Bronchial epithelial cell (primary cell): Measurements from ENCODE around the gene LPAR6. TPM values are rescaled to one million over a fixed set of nuclear protein-coding genes. Genes with fewer than 3 reads are reported as not detected.

Source experiments
- DNase-seq: peaks from one replicate; pipeline ENCODE4 v3.0.0-alpha.2; 2010; ENCODE audit warnings: low read depth
- FAIRE-seq: peaks from 2 replicates; lab custom pipeline; 2011; peaks lifted over from hg19 to GRCh38; lab: Jason Lieb, UNC
- H3K27me3 ChIP-seq: 2 replicates; pipeline ENCODE4 v1.5.1; 2011; ENCODE audit warnings: low read length; ENCODE audit not compliant: control insufficient read depth, insufficient read depth
- H3K36me3 ChIP-seq: 2 replicates; pipeline ENCODE4 v1.5.1; 2011; ENCODE audit warnings: low read length; ENCODE audit not compliant: control insufficient read depth, insufficient read depth
- H3K4me3 ChIP-seq: 2 replicates; pipeline ENCODE4 v1.5.1; 2011; ENCODE audit warnings: mild to moderate bottlenecking, low read depth, low read length, control low read depth
- total RNA-seq: library from RNA; depleted of rRNA; stranded (reverse); fragments of >200 nt; gene quantifications from 2 replicates; pipeline ENCODE4 v1.2.1, GENCODE V29; 2014
- TF ChIP-seq, protein P1 (sequence below): IDR thresholded peaks from 2 replicates; pipeline ENCODE4 v1.5.1; 2011; ENCODE audit warnings: mild to moderate bottlenecking, moderate library complexity, low read length, control low read depth, inconsistent platforms; ENCODE audit not compliant: insufficient read depth, severe bottlenecking

The LPAR6 gene
- total RNA-seq, 1 donor from 2014 or later: 5.8 TPM

DNA sequence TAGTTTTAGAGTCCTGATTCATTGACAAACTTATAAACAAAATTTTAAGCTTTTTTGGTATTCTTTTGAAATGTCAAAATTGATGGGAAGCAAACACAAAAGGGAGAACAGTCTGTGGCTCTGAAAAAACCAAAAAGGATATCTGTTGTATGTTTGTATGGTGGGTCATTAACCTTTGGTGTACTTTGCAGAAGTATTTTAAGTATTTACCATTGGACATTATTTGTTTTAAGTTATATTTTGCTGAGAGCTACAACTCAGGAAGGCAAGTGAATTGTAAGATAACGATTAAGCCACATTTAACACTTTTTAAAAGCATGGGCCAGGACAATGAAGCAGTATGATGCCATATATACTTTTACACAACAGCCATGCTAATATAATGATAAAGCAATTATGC, 15.2 kb downstream of the LPAR6 start:
- DNase-seq: no peak
- no peak for FAIRE-seq
- Histone ChIP-seq H3K36me3 (peaks cover 1% of the 10 kb centered on the region), H3K4me3 (no peak overlapping the region), H3K27me3 (no peaks in the 10 kb centered on the region)
- TF ChIP-seq, protein P1, sequence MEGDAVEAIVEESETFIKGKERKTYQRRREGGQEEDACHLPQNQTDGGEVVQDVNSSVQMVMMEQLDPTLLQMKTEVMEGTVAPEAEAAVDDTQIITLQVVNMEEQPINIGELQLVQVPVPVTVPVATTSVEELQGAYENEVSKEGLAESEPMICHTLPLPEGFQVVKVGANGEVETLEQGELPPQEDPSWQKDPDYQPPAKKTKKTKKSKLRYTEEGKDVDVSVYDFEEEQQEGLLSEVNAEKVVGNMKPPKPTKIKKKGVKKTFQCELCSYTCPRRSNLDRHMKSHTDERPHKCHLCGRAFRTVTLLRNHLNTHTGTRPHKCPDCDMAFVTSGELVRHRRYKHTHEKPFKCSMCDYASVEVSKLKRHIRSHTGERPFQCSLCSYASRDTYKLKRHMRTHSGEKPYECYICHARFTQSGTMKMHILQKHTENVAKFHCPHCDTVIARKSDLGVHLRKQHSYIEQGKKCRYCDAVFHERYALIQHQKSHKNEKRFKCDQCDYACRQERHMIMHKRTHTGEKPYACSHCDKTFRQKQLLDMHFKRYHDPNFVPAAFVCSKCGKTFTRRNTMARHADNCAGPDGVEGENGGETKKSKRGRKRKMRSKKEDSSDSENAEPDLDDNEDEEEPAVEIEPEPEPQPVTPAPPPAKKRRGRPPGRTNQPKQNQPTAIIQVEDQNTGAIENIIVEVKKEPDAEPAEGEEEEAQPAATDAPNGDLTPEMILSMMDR: no peak

DNA sequence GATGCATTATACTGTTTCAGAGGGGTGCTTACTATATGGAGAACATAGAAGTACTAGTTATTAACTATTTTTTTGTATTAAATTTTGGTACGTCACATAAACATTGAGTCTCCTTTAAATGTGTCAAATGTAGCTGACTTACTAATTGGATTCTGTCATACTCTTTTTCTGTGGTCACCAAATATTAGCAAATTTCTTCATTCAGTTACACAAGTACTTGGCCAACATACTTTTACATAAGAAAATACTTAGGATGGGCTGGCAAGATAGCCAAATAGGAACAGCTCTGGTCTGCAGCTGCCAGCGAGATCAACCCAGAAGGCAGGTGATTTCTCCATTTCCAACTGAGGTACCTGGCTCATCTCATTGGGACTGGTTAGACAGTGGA, 19.2 kb downstream of the LPAR6 start:
- DNase-seq: no peak
- Histone ChIP-seq H3K4me3 (no peak overlapping the region), H3K36me3 (peaks cover 1% of the 10 kb centered on the region), H3K27me3 (no peaks in the 10 kb centered on the region)
- TF ChIP-seq, protein P1: no peak
- FAIRE-seq: no peak

DNA sequence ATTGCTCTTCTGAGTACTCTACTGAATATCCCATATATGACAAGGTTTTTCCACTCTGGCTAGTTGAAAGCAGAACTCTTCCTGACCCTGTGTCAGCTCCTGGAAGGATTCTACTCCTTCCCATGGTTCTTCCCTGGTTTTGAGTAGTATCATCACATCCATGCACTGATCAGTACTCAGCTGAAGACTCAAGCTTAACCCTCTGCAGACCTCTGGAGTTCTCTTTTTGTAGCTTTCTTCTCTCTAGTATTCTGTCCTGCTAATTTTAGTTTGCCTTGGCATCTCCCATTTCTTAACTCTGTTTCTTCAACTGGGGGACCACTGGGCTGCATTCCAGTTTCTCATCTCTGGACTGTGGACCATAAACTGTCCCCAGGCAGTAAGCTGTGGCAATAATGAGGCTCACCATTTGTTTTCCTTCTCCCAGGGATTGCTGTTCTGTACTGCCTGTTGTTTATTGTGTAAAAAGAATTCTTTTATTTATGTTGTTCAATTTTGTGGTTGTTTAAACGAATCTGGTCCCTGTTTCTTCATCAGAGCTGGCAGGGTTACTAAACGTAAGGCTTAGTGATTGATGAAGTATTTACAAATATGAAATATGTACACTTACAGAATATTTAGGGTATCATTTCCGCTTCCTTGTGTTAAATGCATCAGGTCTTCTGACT, 19.7 kb downstream of the LPAR6 start:
- Histone ChIP-seq H3K36me3 (peaks cover 1% of the 10 kb centered on the region), H3K4me3 (no peak overlapping the region), H3K27me3 (no peaks in the 10 kb centered on the region)
- TF ChIP-seq, protein P1: no peak
- DNase-seq (no peak), FAIRE-seq (no peak)

DNA sequence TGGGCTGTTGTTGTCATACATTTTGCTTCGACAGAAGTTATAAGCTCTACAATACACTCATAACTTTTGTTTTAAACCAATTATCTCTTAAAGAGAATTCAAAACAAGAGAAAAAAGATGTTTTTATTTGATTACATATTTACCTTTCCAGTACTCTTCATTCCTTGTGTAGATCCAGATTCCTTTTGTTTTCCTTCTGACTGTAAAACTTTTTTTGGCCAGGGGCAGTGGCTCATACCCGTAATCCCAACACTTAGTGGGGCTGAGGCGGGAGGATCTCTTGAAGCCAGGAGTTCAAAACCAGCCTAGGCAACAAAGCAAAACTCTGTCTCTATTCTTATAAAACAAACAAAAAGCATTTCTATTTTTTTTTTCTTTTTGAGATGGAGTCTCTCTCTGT, 21.7 kb downstream of the LPAR6 start:
- Histone ChIP-seq H3K27me3 (no peaks in the 10 kb centered on the region), H3K36me3 (peaks cover 1% of the 10 kb centered on the region), H3K4me3 (no peak overlapping the region)
- FAIRE-seq: no peak
- DNase-seq: no peak
- TF ChIP-seq, protein P1: no peak

DNA sequence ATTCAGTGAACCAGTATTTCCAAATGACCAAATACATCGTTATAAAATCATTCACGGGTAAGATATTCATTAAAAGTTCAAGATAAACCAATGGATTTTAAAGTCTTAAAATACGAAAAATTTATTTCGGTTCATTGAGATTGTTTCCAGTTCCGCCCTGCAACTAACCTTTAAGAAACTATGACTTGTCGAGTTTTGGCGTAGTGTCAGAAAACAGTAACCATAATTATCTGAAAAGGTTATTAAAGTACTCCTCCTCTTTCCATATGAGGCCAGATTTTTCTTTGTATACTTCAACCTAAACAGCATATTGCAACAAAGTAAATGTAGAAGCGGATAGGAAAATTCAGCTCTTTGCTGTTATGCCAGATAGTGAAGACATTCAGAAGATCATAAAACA, 26.1 kb downstream of the LPAR6 start:
- Histone ChIP-seq H3K4me3 (no peak overlapping the region), H3K27me3 (no peaks in the 10 kb centered on the region), H3K36me3 (no peaks in the 10 kb centered on the region)
- no peak for FAIRE-seq
- TF ChIP-seq, protein P1: no peak
- DNase-seq: no peak

DNA sequence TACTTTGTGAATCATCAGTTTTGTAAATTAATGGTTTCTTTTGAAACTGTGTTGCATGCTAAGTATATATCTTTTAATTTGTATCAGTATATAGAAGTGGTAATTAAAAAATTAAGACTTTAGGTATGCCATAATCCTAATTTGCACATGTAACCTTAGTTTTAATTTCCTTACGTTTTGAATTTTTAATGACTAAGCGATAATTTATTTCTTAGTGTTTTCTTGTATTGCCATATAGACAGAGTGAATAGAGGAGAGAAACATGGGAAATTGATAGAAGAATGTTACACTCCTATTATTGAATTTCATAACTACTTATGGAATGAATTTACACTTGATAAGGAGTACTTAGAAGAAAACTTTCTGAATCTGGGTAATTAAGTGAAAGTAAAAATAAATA, 29.5 kb downstream of the LPAR6 start:
- Histone ChIP-seq H3K4me3 (no peak overlapping the region), H3K27me3 (no peaks in the 10 kb centered on the region), H3K36me3 (peaks cover 1% of the 10 kb centered on the region)
- FAIRE-seq (no peak), DNase-seq (no peak)
- TF ChIP-seq, protein P1: no peak
